AG04450 (cell line): ENCODE measurements around the gene FILIP1L. TPM values are rescaled to one million over a fixed set of nuclear protein-coding genes. Genes with fewer than 3 reads are reported as not detected.

Source experiments
- CTCF ChIA-PET: fragments of 300-600, 350-600 bp; formaldehyde crosslinking; extraction: SDS; loops from one replicate; lab custom pipeline; 2022; ENCODE audit warnings: antibody characterized with exemption, inconsistent platforms; lab: Charles Lee
- POLR2A ChIA-PET: fragments of 350-600 bp; formaldehyde crosslinking; extraction: SDS; loops from one replicate; lab custom pipeline; 2021; ENCODE audit warnings: antibody characterized with exemption, inconsistent platforms; lab: Yijun Ruan, JAX
- DNase-seq: peaks from one replicate; pipeline ENCODE4 v3.0.0-alpha.2; 2011; ENCODE audit warnings: low read depth, low spot score
- H3K27ac ChIP-seq: one replicate; pipeline ENCODE4 v1.5.1; 2012; ENCODE audit warnings: low read depth, low read length, control low read depth
- H3K27me3 ChIP-seq: one replicate; pipeline ENCODE4 v1.6.0; 2012; ENCODE audit warnings: low read length; ENCODE audit not compliant: control insufficient read depth, insufficient read depth
- H3K4me3 ChIP-seq: 2 replicates; pipeline ENCODE4 v1.5.1; 2011; ENCODE audit warnings: mild to moderate bottlenecking, low read depth, low read length, control low read depth
- H3K9me3 ChIP-seq: 2 replicates; pipeline ENCODE4 v1.5.1; 2012; ENCODE audit warnings: low read length; ENCODE audit not compliant: control insufficient read depth, insufficient read depth
- CTCF ChIP-seq: IDR thresholded peaks from 2 replicates; pipeline ENCODE4 v1.5.1; 2011; ENCODE audit warnings: low read depth, low read length, control low read depth, inconsistent platforms
- polyA plus RNA-seq: library from polyadenylated mRNA; depleted of rRNA; stranded (reverse); fragments of >200 nt; gene quantifications from 2 replicates; pipeline ENCODE4 v1.2.3, GENCODE V29; 2011

FILIP1L gene
- polyA plus RNA-seq, 1 experiment: 75.5 TPM

DNA sequence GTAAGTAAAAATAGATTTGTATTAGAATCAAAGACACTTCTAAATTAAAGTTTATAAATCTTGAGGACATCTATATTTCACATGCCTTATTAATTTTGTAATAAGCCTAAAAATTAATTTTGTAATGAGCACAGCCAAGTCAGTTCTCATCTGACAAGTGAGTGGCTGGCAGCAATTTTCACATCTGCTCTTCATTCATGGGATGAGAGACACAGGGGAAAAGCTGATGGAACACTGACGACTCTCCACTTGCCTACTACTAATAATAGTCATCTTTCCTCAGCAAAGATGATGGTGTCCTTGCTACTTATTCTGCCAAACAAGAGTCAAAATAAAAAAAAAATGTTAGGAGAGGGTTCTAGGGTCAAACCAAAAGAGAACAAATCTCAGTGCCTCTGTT lies 311.0 kb downstream of the FILIP1L start:
- ChIA-PET POLR2A (no interaction called here), CTCF (no interaction called here)
- no peak overlapping the region for H3K4me3 ChIP-seq
- peaks cover 8% of the 10 kb centered on the region for H3K9me3 ChIP-seq
- H3K27ac ChIP-seq: no peak overlapping the region
- TF ChIP-seq CTCF: no peak
- DNase-seq: no peak
- H3K27me3 ChIP-seq: no peaks in the 10 kb centered on the region

GRCh38 chr3:99799422-99799821 lies 314.9 kb downstream of the FILIP1L start:
- Histone ChIP-seq H3K9me3 (no peaks in the 10 kb centered on the region; the same call in 1 of the 2 replicates), H3K27ac (no peak overlapping the region), H3K4me3 (no peak overlapping the region), H3K27me3 (no peaks in the 10 kb centered on the region)
- no peak for DNase-seq
- no peak for TF ChIP-seq CTCF
- CTCF ChIA-PET: interaction anchor here (1.0 kb wide), 2 partner anchors 8 to 10 kb away, joined by 3 read pairs; no protein-coding TSS in a partner anchor
- POLR2A ChIA-PET: no interaction called here

GRCh38 chr3:99795573-99795972 lies 318.7 kb downstream of the FILIP1L start:
- Histone ChIP-seq H3K9me3 (no peaks in the 10 kb centered on the region), H3K27ac (no peak overlapping the region), H3K27me3 (no peaks in the 10 kb centered on the region), H3K4me3 (no peak overlapping the region)
- CTCF ChIA-PET: no interaction called here
- POLR2A ChIA-PET: no interaction called here
- no peak for DNase-seq
- no peak for TF ChIP-seq CTCF

- Histone ChIP-seq H3K4me3 (no peak overlapping the region), H3K9me3 (no peaks in the 10 kb centered on the region), H3K27me3 (no peaks in the 10 kb centered on the region), H3K27ac (no peak overlapping the region)
- CTCF ChIA-PET: no interaction called here
- no peak for DNase-seq
- POLR2A ChIA-PET: no interaction called here
- TF ChIP-seq CTCF: no peak
Observed at GRCh38 chr3:99794485-99794884, 319.8 kb downstream of the FILIP1L start.

- CTCF ChIA-PET: interaction anchor here (0.5 to 1.6 kb wide), 25 partner anchors 9 to 972 kb away, joined by 3 to 14 read pairs (median 4); no protein-coding TSS in a partner anchor
Observed at GRCh38 chr3:99789011-99789721, 325.1 kb downstream of the FILIP1L start.

More at GRCh38 chr3:99789011-99789721, 325.1 kb downstream of the FILIP1L start:
- Histone ChIP-seq H3K27me3 (no peaks in the 10 kb centered on the region), H3K4me3 (no peak overlapping the region), H3K9me3 (no peaks in the 10 kb centered on the region), H3K27ac (no peak overlapping the region)
- DNase-seq: peak; percentile 16
- TF ChIP-seq CTCF: peak; percentile 84
- POLR2A ChIA-PET: no interaction called here
